IMR-90 (cell line): Measurements from ENCODE around the gene SEMA5A.

ENCODE experiments used
- CEBPB ChIP-seq: IDR thresholded peaks from 2 replicates; pipeline ENCODE4 v1.6.1; 2012; ENCODE audit warnings: low read depth, low read length, improper control_type of control experiment
- CHD1 ChIP-seq: IDR thresholded peaks from 2 replicates; pipeline ENCODE4 v1.6.1; 2012; ENCODE audit warnings: low read depth, low read length, improper control_type of control experiment
- CTCF ChIP-seq: conservative IDR thresholded peaks from 2 replicates; pipeline ENCODE4 v1.5.1; 2012; ENCODE audit warnings: mild to moderate bottlenecking, low read depth, low read length, improper control_type of control experiment
- FOS ChIP-seq: fragments of 150-350 bp; IDR thresholded peaks from 2 replicates; pipeline ENCODE4 v1.6.1; 2016; ENCODE audit warnings: low read depth, low read length
- MAZ ChIP-seq: IDR thresholded peaks from 2 replicates; pipeline ENCODE4 v1.6.1; 2012; ENCODE audit warnings: low read depth, mild to moderate bottlenecking, low read length, improper control_type of control experiment, moderate library complexity, borderline replicate concordance
- POLR2A ChIP-seq: IDR thresholded peaks from 2 replicates; pipeline ENCODE4 v1.6.1; 2012; ENCODE audit warnings: mild to moderate bottlenecking, low read depth, low read length
- RAD21 ChIP-seq: IDR thresholded peaks from 2 replicates; pipeline ENCODE4 v1.6.1; 2012; ENCODE audit warnings: low read length, improper control_type of control experiment
- RCOR1 ChIP-seq: IDR thresholded peaks from 2 replicates; pipeline ENCODE4 v1.6.1; 2012; ENCODE audit warnings: mild to moderate bottlenecking, low read length, improper control_type of control experiment; ENCODE audit not compliant: insufficient replicate concordance
- SMC3 ChIP-seq: fragments of 150-350 bp; IDR thresholded peaks from 2 replicates; pipeline ENCODE4 v1.6.1; 2016; ENCODE audit warnings: low read depth, mild to moderate bottlenecking, antibody characterized with exemption, low read length, moderate library complexity

- TF ChIP-seq MAZ (no peak), CTCF (no peak), POLR2A (no peak), CEBPB (no peak), RAD21 (no peak), RCOR1 (no peak), FOS (no peak), SMC3 (no peak), CHD1 (no peak)
These were observed 344.1 kb downstream of the SEMA5A start for GRCh38 chr5:9201761-9202160.
